HG03175 (cell line): Measurements from ENCODE around the gene VPS11.
"Not testable (repeated sequence)": the region's sequence is repeated elsewhere in the genome, so short reads cannot be mapped to it uniquely, and the experiment has no call there.

ENCODE experiments used
- ATAC-seq: cut with Tn5 transposase; IDR thresholded peaks from one replicate; pipeline ENCODE4 v1.9.1; 2021; ENCODE audit warnings: mild to moderate bottlenecking, moderate library complexity; ENCODE audit not compliant: unreplicated experiment

VPS11 gene

DNA sequence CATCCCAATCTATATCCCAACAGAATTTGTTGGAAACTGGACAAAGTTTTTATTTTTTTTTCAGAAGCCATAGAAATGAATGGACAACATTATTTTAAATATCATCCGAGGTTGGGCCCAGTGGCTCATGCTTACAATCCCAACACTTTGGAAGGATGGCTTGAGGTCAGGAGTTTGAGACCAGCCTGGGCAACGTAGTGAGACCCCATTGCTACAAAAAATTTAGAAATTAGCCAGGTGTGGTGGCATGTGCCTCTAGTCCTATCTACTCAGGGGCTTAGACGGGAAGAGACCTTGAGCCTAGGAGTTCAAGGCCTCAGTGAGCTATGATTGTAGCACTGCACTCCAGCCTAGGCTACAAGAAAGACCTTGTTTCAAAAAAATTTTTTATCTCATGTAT is 32.8 kb upstream of the VPS11 start:
- no peak for ATAC-seq

- ATAC-seq: no peak
These were observed 28.7 kb upstream of the VPS11 start for GRCh38 chr11:119038884-119039283.

DNA sequence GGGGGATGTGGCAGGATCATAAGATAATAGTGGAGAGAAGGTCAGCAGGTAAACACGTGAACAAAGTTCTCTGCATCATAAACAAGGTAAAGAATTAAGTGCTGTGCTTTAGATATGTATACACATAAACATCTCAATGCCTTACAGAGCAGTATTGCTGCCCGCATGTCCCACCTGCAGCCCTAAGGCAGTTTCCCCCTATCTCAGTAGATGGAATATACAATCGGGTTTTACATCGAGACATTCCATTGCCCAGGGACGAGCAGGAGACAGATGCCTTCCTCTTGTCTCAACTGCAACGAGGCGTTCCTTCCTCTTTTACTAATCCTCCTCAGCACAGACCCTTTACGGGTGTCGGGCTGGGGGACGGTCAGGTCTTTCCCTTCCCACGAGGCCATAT is 28.1 kb upstream of the VPS11 start:
- not testable (repeated sequence) for ATAC-seq

DNA sequence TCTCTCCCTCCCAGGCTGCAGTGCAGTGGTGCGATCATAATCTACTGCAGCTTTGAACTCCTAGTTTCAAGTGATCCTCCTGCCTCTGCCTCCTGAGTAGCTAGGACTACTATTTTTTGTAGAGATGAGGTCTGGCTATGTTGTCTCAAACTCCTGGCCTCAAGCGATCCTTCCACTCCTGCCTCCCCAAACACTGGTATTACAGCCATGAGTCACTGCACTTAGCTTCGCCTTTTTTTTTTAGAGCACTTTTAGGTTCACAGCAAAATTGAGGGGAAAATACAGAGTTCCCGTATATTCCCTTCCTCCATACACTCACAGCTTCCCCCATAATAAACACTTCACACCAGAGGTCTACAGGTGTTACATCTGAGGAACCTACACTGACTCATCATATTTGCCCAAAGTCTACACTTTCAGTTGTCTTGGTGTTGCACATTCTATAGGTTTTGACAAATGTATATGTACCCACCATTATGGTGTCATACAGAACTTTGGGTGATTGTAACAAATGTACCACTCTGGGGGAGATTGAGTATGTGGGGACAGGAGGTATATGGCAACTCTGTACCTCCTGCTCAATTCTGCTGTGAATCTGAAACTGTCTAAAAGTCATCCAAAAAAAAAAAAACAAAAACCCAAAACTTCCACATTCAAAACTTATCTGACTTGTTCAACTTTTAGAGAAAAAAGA is 25.6 kb upstream of the VPS11 start:
- ATAC-seq: no peak

DNA sequence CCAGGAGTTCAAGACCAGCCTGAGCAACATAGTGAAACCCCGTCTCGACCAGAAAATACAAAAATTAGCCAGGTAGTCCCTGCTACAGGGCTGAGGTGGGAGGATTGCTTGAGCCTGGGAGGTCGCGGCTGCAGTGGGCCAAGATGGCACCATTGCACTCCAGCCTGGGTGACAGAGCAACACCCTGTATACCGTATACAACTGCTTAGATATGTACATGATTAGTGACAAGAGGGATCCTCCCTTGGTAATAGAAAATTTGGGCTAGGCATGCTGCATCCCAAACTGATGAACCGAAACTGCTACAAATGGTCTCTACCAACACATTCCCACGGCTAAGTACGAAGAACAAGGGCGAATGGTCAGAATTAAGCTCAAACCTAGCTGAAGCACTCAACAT is 24.7 kb upstream of the VPS11 start:
- no peak for ATAC-seq

DNA sequence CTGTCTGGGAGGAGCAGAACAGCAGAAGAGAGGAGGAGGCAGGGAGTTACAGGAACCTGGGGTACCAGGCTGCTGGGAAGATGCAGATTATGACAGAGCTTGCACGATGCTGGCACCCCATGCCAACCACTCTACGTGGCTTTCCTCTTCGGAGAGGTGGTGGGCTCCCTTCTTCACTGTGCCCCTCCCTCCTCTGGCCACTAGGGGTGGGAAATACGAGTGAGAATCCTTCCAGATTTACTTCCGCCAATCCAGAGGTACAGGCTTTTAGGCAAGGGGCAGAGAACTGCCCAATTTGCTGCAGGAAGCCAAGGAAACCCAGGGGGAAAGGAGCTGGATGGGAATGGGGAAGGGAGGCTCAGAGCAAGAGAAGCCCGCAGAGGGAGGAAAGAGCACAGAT is 22.9 kb upstream of the VPS11 start:
- ATAC-seq: no peak

DNA sequence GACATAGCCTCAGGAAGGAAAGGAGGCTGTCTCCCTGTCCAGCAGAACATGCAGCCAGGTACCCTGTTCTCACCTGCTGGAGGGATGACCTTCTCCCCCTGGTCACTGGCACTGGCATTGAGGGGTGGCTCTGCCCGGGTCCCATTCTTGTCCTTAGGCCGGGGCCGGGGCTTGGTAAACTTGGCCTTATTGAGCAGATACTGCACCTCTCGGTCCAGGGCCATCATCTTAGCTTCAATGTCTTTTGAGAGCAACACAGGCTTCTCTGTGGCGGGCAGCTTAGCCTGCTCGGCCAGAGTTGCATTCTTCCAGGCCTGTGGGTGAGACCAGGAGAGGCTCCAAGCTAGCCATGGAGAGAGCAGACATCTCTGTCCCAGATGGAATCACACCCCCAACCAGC is 21.1 kb upstream of the VPS11 start:
- ATAC-seq: no peak

DNA sequence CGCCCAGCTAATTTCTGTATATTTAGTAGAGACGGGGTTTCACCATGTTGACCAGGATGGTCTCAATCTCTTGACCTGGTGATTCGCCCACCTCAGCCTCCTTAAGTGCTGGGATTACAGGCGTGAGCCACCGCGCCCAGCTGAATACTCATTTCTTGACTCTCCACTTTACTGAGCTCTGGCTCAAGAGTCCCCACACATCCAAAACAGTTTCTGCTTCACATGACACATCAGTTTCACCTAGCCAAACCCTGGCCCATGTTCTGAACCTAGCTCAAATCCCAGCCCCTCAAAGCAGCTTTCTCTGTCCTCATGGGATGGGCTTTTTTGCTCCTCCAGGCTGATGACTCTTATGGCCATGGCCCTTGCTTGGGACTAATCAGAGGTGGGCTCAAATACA is 20.4 kb upstream of the VPS11 start:
- ATAC-seq: no peak

DNA sequence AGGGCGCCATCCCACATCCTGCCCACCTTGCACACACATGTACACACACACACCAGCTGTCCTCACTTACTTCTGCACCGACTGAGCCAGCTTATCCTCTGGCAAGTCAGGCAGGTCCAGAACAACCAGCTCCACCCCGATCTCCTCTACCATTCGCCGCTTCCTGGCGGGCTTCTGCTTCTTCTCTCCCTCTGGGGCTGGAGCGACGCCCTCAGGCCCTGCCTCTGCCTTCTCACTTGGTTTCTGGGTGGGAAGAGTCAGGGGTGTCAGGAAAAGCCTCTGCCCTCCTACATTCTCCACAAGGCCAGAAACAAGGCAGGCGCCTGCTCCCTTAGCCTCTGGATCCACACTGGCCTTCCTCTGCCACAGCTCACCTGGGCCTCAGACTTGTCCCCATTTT is 19.0 kb upstream of the VPS11 start:
- no peak for ATAC-seq

DNA sequence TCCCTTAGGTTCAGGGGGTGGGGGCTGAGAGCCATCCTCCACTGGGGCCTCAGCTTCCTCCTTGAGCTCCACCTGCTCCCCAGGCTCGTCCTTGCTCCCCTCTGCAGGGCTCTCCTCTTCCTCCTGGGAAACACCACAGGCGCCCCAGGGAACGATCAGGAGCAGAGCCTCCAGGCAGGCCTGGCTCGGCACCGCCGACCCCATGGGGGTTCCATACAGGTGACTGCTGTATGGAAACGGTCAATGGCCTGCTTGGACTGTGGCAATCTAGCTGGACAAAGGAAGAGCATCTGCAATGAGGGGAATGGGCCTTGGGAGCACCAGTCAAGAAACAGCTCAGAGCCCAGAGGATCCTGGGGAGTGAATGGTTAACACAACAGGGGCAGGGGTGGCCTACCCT is 18.5 kb upstream of the VPS11 start:
- no peak for ATAC-seq

DNA sequence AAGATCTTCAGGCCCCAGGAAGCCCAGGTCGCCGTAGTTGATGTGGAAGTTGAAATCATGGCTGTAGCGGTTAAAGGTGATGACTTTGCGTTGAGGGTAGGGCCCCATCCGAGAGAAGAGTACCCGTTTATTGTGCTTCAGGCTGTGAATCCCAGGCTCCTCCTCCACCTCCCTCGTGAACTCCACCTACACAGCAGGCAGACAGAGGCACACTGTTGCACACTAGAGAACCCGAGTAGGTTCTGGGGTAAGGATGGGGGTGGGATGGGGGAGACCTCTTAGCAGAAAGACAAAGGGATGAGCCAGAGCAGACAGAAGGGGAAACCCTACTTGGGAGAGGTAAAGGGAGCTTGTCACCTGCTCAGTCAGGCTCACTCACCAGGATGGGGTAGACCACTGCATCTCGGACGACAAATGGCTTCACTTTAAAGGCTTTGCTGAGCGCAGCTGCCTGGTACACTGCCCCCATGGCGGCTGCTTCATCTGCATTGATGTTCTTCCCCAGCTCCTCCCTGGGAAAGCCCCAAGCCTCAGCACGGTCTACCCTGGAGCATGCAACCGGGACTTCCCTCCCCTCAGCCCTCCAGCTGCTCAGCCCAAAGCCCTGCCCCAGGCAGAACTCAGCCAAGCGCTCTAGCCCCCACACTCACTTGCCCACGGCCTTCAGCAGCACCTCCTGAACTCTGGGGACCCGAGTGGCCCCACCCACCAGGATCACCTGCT is 16.0 kb upstream of the VPS11 start:
- ATAC-seq: no peak

- ATAC-seq: no peak
These were observed 15.3 kb upstream of the VPS11 start for GRCh38 chr11:119052163-119052814.

DNA sequence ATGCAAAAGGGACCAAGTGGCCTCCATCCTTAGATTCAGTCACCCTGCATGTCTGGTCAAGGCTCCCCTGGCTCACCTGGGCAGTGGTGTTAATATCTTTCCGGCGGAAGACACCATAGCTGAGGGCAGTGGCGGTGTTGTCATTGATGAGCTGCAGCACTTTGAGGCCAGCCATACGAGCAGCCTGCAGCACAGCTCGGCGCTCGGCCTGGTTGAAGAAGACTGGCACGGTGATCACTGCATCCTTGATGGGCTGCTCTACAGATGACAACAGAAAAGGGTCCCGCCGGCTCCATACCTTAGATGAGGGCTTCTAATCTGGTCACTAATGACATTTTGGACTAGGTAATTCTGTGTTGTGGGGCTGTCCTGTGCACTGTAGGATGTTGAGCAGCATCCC is 13.2 kb upstream of the VPS11 start:
- ATAC-seq: no peak

DNA sequence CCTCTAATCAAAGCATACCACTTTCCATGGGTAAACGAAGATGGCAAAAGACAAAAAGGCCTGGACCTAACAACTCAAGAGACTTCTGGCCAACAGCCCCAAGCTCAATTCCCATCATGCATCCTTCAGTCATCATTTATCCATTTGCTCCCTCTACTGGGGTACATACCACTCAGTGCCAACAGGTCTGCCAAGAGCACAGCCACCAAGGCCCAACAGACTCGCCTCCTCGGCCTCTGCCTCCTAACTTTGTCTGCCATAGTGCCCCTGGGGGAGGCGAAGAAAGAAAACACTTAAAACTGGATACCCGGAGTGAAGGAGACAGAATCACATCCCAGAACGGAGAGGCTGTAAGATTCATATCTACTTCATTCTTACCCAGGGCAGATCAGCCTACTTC is 11.7 kb upstream of the VPS11 start:
- no peak for ATAC-seq

GRCh38 chr11:119056421-119056999 is 11.1 kb upstream of the VPS11 start:
- peak; percentile 15 for ATAC-seq

- ATAC-seq: peak; percentile 89
These were observed 10.4 kb upstream of the VPS11 start, which contains the start of gene HYOU1 for GRCh38 chr11:119057000-119057769. Gene HYOU1 (minus strand): TSS chr11:119057205. CDS start chr11:119056160, 1,045 bp downstream.

DNA sequence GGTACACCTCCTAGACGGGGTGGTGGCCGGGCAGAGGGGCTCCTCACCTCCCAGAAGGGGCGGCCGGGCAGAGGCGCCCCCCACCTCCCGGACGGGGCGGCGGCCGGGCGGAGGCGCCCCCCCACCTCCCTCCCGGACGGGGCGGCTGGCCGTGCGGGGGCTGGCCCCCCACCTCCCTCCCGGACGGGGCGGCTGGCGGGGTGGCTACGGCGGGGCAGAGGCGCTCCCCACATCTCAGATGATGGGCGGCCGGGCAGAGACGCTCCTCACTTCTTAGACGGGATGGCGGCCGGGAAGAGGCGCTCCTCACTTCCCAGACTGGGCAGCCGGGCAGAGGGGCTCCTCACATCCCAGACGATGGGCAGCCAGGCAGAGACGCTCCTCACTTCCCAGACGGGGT is 8.5 kb upstream of the VPS11 start:
- ATAC-seq: not testable (repeated sequence)

DNA sequence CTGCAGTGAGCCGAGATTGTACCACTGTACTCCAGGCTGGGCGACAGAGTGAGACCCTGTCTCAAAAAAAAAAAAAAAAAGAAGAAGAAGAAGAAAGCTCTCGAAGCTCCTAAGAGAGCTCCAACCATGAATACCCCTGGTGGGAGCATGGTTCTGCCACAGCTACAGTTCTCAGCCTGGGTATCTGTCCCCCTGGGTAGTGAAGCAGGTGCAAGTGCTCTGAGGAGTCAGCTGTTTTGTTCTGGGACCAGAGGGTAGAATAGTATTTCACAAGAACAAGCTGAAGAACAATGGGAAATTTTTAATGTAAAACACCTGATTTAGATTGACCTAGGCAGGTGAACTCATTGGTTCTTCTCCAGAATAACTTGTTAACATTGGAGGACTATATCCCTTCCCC is 6.4 kb upstream of the VPS11 start:
- ATAC-seq: no peak

DNA sequence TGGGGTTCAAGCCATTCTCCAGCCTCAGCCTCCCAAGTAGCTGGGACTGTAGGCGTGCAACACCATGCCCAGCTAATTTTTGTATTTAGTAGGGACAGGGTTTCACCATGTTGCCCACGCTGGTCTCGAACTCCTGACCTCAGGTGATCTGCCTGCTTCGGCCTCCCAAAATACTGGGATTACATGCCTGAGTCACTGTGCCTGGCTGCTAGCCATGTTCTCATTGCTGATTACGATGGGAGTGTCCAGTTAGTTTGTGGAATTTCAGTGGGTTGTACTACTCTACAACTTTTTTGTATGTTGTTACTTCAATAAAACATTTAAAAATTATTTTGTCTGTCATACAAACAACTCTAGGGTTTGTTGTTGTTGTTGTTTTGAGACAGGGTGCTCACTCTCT is 4.8 kb upstream of the VPS11 start:
- no peak for ATAC-seq

- no peak for ATAC-seq
These were observed 2.2 kb upstream of the VPS11 start for GRCh38 chr11:119065369-119065768.

- no peak for ATAC-seq
These were observed 10.2 kb downstream of the VPS11 start for GRCh38 chr11:119077839-119078238.
